Kidney (tissue), 14 donors: ENCODE measurements around the gene NGDN. TPM values are rescaled to one million over a fixed set of nuclear protein-coding genes. Genes with fewer than 3 reads are reported as not detected.
A peak's percentile ranks its signal among the peaks of the same experiment; 100 is the strongest.

Source experiments
- DNase-seq, 5 donors: peaks; one replicate each; pipeline ENCODE4 v3.0.0-alpha.2; 2013 to 2020
- FAIRE-seq: peaks from 2 replicates; lab custom pipeline; 2012; peaks lifted over from hg19 to GRCh38; lab: Jason Lieb, UNC
- H3K27ac ChIP-seq, 2 donors: one replicate each; pipeline ENCODE4 v1.7.0; 2013; ENCODE audit warnings: low read depth in 2 of 2, low read length in 2 of 2, inconsistent platforms in 1 of 2
- H3K27me3 ChIP-seq: one replicate; pipeline ENCODE4 v1.7.1; 2013; ENCODE audit warnings: low read length, inconsistent platforms; ENCODE audit not compliant: control insufficient read depth, insufficient read depth
- H3K36me3 ChIP-seq, 3 donors: one replicate each; pipeline versions ENCODE4 v1.7.0 to v1.7.1; 2013; ENCODE audit warnings: low read length in 3 of 3, control low read depth in 1 of 3, inconsistent platforms in 1 of 3; ENCODE audit not compliant: insufficient read depth in 3 of 3, control insufficient read depth in 2 of 3
- H3K4me1 ChIP-seq, 3 donors: one replicate each; pipeline versions ENCODE4 v1.7.0 to v1.7.1; 2013; ENCODE audit warnings: low read length in 3 of 3, inconsistent platforms in 1 of 3, low read depth in 1 of 3; ENCODE audit not compliant: control insufficient read depth in 2 of 3, insufficient read depth in 2 of 3
- H3K4me3 ChIP-seq, 3 donors: one replicate each; pipeline versions ENCODE4 v1.7.0 to v1.8.1; 2013; ENCODE audit warnings: low read length in 3 of 3, control low read depth in 1 of 3, inconsistent platforms in 1 of 3
- H3K9ac ChIP-seq, 3 donors: one replicate each; pipeline versions ENCODE4 v1.7.0 to v1.7.1; 2013; ENCODE audit warnings: low read length in 3 of 3, control low read depth in 1 of 3, inconsistent platforms in 1 of 3
- H3K9me3 ChIP-seq, 3 donors: one replicate each; pipeline versions ENCODE4 v1.7.0 to v1.7.1; 2013; ENCODE audit warnings: low read length in 3 of 3, control low read depth in 1 of 3, inconsistent platforms in 1 of 3; ENCODE audit not compliant: control insufficient read depth in 2 of 3, insufficient read depth in 1 of 3
- intact Hi-C: fragments of 100-400 bp; cut with DNase I; formaldehyde crosslinking; loops from one replicate; pipeline ENCODE4 v1.11.1; 2022
- polyA plus RNA-seq: library from polyadenylated mRNA; stranded (reverse); fragments of 350-450 nt; fragmentation: Illumina TruSeq; extraction: RNeasy Lipid Tissue Mini Kit (QIAGEN cat#74804); gene quantifications from one replicate; pipeline ENCODE4 v1.2.3, GENCODE V29; 2014; ENCODE audit warnings: low read depth, low replicate concordance; ENCODE audit not compliant: insufficient read depth
- total RNA-seq: library from RNA; stranded (reverse); fragmentation: NEBNext Ultra II Directional; extraction: Animal tissue kit (Norgen Biotek cat#: 25700); gene quantifications from one replicate; pipeline ENCODE4 v1.2.1, GENCODE V29; 2021
- TF ChIP-seq, protein P1 (sequence below): IDR thresholded peaks from 3 replicates; pipeline ENCODE4 v1.5.1; 2012; ENCODE audit warnings: mild to moderate bottlenecking, moderate library complexity, borderline replicate concordance; ENCODE audit not compliant: insufficient read depth; ENCODE audit errors: extremely low read depth
- donor health status: control.
- donor health status: control.
- donor health status: control.
- donor health status: control.
- donor health status: control.
- donor health status: DM: yes; HTN: yes; CAD: no.
- donor health status: Normal renal cell carcinoma (clear cell type).

The NGDN gene
- total and polyA plus RNA-seq, 2 donors from 2014 or later = 35.6 to 37.6 TPM

DNA sequence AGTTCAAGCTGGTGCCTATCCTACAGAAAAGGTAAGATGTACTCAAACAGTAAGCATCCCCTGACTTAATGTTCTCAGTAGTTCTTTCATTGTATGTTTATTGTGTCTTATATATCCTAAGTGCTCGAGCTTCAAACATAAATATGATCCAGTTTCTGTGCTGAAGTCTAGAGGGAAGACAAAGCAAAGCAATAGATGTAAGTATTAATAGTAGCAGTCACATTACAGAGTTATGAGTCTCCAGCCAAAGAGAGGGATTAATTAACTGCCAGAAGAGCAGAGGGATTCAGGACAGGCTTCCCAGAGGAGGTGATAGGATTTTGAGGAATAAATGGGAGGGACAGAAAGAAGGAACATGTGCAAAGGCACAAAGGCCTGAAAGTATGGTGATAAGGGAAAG is 1.4 kb downstream of the NGDN start:
- intact Hi-C loops = loop anchor here (5.0 kb wide), 1 partner anchor 91 kb away; no protein-coding TSS in a partner anchor
- no peak overlapping the region for H3K4me3 ChIP-seq
- peaks cover 0 to 10% (median 5%) of the 10 kb centered on the region in 3 donors for H3K4me1 ChIP-seq
- no peaks in the 10 kb centered on the region for H3K27me3 ChIP-seq
- no peak overlapping the region for H3K27ac ChIP-seq
- peak overlapping the region in 1 of 3 donors; percentile 94 for H3K9ac ChIP-seq
- H3K36me3 ChIP-seq = peaks cover 7 to 27% (median 15%) of the 10 kb centered on the region in 3 donors
- FAIRE-seq (no peak), DNase-seq (no peak)
- no peaks in the 10 kb centered on the region for H3K9me3 ChIP-seq
- TF ChIP-seq, protein P1, sequence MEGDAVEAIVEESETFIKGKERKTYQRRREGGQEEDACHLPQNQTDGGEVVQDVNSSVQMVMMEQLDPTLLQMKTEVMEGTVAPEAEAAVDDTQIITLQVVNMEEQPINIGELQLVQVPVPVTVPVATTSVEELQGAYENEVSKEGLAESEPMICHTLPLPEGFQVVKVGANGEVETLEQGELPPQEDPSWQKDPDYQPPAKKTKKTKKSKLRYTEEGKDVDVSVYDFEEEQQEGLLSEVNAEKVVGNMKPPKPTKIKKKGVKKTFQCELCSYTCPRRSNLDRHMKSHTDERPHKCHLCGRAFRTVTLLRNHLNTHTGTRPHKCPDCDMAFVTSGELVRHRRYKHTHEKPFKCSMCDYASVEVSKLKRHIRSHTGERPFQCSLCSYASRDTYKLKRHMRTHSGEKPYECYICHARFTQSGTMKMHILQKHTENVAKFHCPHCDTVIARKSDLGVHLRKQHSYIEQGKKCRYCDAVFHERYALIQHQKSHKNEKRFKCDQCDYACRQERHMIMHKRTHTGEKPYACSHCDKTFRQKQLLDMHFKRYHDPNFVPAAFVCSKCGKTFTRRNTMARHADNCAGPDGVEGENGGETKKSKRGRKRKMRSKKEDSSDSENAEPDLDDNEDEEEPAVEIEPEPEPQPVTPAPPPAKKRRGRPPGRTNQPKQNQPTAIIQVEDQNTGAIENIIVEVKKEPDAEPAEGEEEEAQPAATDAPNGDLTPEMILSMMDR = no peak

DNA sequence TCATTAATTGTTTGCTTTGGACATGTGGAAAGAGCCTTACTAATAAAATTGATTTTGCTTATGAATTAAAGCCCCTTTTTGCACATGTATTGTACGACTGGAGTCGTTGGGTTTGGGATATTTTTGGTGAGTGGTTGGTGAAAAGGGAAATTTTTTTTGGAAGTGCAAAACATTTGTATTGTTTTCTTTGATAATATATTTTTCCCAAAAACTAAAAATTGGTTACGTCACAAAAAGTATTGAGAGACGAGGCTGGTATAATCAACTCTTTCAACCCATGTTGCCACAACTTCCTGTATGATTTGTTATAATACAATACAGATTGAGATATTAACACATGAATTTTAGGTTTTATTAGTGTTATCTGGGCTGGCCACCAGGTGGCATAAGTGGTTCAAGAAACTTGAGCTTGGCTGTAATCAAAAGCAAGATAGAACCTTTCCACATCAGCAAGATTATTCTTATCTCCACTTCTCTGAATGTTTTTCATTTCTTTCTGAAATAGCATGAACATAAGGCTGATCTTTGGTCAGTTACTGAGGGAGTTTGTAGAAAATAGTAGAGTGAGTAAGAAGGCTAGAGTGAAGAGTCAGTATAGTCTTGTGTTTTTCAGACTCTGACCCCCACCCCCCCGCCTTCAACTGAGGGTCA is 8.7 kb downstream of the NGDN start:
- intact Hi-C loops = no loop called here
- H3K9me3 ChIP-seq = no peaks in the 10 kb centered on the region
- no peak overlapping the region for H3K4me3 ChIP-seq
- H3K4me1 ChIP-seq = no peaks in the 10 kb centered on the region
- TF ChIP-seq, protein P1 = peak; percentile 75
- H3K36me3 ChIP-seq = peaks cover 9 to 36% (median 28%) of the 10 kb centered on the region in 3 donors
- H3K27me3 ChIP-seq = no peaks in the 10 kb centered on the region
- DNase-seq (peak in 3 of 5 donors; percentile 55 to 75 (median 64)), FAIRE-seq (peak; percentile 68)
- H3K27ac ChIP-seq = no peak overlapping the region
- H3K9ac ChIP-seq = no peak overlapping the region

DNA sequence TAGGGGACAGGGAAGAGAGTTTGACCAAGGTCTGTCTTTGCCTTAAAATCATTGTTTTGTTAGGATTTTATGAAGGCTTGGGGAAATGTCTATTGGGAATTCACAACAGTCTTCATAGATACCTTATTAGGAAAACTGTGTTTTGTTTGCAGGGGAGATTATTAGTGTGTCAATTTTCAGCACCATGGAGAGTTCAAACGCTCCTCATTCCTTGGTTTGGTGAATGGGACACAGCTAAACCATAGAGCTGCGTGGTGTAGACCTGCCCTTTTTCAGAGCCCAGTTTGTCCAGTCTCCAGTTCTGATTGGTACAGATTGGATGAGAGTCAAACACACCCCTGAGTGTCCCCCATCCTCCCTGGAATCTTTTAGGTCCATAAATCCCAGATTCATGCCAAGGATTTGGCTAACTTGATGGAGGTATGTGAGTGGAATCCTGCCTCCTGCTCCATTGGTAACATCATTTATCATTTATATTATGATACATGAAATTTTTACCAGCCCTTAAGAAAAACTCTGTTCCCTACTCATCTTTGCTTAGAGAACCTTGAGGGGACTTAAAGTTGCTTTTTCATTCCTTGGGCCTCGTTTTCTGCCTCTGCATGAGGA is 12.0 kb downstream of the NGDN start:
- FAIRE-seq (no peak), DNase-seq (peak in 2 of 5 donors; percentile 51 to 65)
- Histone ChIP-seq H3K4me3 (no peak overlapping the region), H3K36me3 (peaks cover 7 to 17% (median 17%) of the 10 kb centered on the region in 3 donors), H3K27me3 (no peaks in the 10 kb centered on the region), H3K9ac (no peak overlapping the region), H3K27ac (no peak overlapping the region), H3K9me3 (no peaks in the 10 kb centered on the region), H3K4me1 (no peaks in the 10 kb centered on the region)
- TF ChIP-seq, protein P1 = no peak
- intact Hi-C loops = no loop called here
